GM12892 (cell line): ENCODE measurements around the gene WFDC5.

Experiments
- DNase-seq: peaks from one replicate; pipeline ENCODE4 v3.0.0; 2011; ENCODE audit not compliant: insufficient read length
- FAIRE-seq: peaks from 2 replicates; lab custom pipeline; 2011; peaks lifted over from hg19 to GRCh38; lab: Jason Lieb, UNC
- TAF1 ChIP-seq: IDR thresholded peaks from 2 replicates; pipeline ENCODE4 v1.6.1; 2011; ENCODE audit warnings: low read depth, mild to moderate bottlenecking, control low read depth, low read length, borderline replicate concordance

The WFDC5 gene

GRCh38 chr20:45060294-45060693 lies 54.7 kb downstream of the WFDC5 start:
- FAIRE-seq (no peak), DNase-seq (no peak)
- no peak for TF ChIP-seq TAF1
